Measurements from ENCODE around the gene ACYP1. TPM values are rescaled to one million over a fixed set of nuclear protein-coding genes. Genes with fewer than 3 reads are reported as not detected.

Gene ACYP1
- total RNA-seq, 1 donor from 2014 or later: 4.2 TPM

DNA sequence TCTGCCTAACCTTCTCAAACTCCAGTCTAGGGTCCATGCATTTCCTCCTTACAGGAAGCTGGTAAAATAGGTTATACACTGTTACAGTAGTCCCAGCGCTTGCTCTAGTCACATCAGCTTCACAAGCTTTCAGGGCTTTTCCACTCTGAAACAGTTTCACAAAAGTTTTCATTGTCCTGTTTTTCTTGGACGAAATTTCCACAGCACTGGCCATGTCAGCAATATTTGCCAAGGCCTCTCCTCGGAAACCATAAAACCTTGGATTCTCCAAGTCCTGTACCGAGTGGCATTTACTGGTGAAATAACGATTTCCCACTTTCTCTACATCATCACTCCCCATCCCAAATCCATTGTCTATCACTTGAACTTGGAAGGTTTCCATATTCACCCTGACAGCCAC is 14.7 kb downstream of the ACYP1 start:
- Mint-ChIP-seq H3K27ac (ENCODE audit: unreplicated experiment) (no peak overlapping the region), H3K27me3 (ENCODE audit: low read depth) (no peaks in the 10 kb centered on the region), H3K36me3 (ENCODE audit: low read depth) (no peaks in the 10 kb centered on the region), H3K4me3 (ENCODE audit: unreplicated experiment) (no peak overlapping the region), H3K9me3 (ENCODE audit: low read depth) (no peaks in the 10 kb centered on the region), H3K4me1 (ENCODE audit: low read depth) (peaks cover 31% of the 10 kb centered on the region)
- TF ChIP-seq, protein P1, sequence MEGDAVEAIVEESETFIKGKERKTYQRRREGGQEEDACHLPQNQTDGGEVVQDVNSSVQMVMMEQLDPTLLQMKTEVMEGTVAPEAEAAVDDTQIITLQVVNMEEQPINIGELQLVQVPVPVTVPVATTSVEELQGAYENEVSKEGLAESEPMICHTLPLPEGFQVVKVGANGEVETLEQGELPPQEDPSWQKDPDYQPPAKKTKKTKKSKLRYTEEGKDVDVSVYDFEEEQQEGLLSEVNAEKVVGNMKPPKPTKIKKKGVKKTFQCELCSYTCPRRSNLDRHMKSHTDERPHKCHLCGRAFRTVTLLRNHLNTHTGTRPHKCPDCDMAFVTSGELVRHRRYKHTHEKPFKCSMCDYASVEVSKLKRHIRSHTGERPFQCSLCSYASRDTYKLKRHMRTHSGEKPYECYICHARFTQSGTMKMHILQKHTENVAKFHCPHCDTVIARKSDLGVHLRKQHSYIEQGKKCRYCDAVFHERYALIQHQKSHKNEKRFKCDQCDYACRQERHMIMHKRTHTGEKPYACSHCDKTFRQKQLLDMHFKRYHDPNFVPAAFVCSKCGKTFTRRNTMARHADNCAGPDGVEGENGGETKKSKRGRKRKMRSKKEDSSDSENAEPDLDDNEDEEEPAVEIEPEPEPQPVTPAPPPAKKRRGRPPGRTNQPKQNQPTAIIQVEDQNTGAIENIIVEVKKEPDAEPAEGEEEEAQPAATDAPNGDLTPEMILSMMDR (IDR thresholded peaks at IDR 0.05): no peak
- no peak for DNase-seq (ENCODE audit: low spot score)

DNA sequence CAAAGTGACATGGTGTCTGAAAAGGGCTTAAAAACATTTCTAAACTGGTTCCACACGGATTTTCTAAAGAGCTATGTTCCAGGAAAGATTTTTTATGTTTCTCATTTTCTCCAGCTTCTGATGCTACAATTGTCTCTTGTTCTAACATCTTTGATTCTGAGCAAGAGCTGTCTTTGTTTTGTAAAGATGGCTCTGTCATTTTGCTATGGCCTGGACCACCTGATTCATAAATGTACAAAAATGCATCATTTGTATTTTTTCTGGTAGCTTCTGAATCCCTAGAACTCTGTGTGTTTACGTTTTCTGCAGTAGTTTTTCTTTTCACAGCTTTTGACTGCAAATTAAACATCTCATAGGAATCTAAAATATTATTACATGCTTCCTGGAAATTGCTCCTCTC is 15.7 kb downstream of the ACYP1 start:
- H3K4me3 Mint-ChIP-seq (ENCODE audit: unreplicated experiment): no peak overlapping the region
- peaks cover 33% of the 10 kb centered on the region for H3K4me1 Mint-ChIP-seq (ENCODE audit: low read depth)
- H3K9me3 Mint-ChIP-seq (ENCODE audit: low read depth): no peaks in the 10 kb centered on the region
- no peaks in the 10 kb centered on the region for H3K27me3 Mint-ChIP-seq (ENCODE audit: low read depth)
- no peaks in the 10 kb centered on the region for H3K36me3 Mint-ChIP-seq (ENCODE audit: low read depth)
- H3K27ac Mint-ChIP-seq (ENCODE audit: unreplicated experiment): no peak overlapping the region
- DNase-seq (ENCODE audit: low spot score): no peak
- TF ChIP-seq, protein P1 (IDR thresholded peaks at IDR 0.05): no peak

DNA sequence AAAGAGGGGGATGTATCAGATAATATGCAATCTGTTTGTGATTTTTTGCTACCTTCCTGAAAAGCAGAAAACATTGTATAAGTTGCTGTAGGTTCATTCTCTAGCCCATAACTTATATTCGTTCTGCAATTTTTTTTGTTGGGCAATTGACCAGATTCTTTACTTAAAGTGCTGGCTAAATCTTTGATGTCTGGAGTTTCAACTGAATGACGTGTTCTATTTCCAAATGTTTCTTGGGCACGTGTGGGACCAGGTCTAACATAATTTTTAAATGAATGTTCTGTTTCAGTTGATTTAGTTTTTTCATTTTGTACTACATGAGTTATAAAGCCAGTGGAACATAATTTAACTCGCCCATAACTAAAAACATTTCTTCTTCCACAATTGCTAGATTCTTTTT is 16.3 kb downstream of the ACYP1 start:
- TF ChIP-seq, protein P1 (IDR thresholded peaks at IDR 0.05): no peak
- Mint-ChIP-seq H3K36me3 (ENCODE audit: low read depth) (no peaks in the 10 kb centered on the region), H3K27me3 (ENCODE audit: low read depth) (no peaks in the 10 kb centered on the region), H3K9me3 (ENCODE audit: low read depth) (no peaks in the 10 kb centered on the region), H3K4me3 (ENCODE audit: unreplicated experiment) (no peak overlapping the region), H3K27ac (ENCODE audit: unreplicated experiment) (no peak overlapping the region), H3K4me1 (ENCODE audit: low read depth) (peaks cover 33% of the 10 kb centered on the region)
- no peak for DNase-seq (ENCODE audit: low spot score)

DNA sequence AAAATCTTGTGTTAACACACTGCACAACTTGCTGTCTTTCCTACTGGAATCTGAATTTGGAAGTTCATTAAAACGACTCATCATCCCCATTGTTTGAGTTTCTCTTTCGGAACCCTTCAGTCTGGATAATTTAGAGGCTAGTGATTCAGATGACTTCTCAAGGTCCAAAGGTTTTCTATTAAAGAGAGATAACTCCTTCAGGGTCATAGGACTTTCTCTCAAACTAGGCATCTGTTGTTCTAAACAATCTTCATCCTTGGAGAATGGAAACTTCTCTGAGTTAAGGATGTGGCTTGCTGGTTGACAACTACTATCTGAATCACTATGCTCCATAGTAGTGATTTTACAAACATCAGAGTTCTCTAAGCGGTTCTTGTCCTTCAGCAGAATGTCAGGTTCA is 16.9 kb downstream of the ACYP1 start:
- H3K9me3 Mint-ChIP-seq (ENCODE audit: low read depth): no peaks in the 10 kb centered on the region

DNA sequence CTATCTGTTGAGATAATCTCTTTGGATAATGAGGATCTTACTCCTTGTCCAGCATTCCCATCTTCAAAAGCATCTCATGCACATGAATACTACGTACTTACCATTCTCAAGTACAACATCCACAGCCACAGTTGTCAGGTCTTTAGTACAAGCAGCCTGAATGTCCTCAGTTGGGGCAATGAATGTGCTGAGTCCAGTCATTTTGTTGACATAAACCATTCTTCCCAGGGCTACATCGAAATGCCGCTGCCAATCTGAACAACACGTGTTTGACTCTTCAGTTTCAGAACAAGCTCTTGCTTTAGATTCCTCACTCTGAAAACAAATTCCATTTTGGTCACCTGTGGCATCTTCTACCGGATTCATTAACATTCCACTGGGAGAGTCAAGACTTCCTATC is 17.5 kb downstream of the ACYP1 start:
- Mint-ChIP-seq H3K4me3 (ENCODE audit: unreplicated experiment) (no peak overlapping the region), H3K27ac (ENCODE audit: unreplicated experiment) (no peak overlapping the region), H3K36me3 (ENCODE audit: low read depth) (no peaks in the 10 kb centered on the region), H3K27me3 (ENCODE audit: low read depth) (no peaks in the 10 kb centered on the region), H3K9me3 (ENCODE audit: low read depth) (no peaks in the 10 kb centered on the region), H3K4me1 (ENCODE audit: low read depth) (peaks cover 37% of the 10 kb centered on the region)
- TF ChIP-seq, protein P1 (IDR thresholded peaks at IDR 0.05): no peak
- DNase-seq (ENCODE audit: low spot score): no peak

More for the DNA sequence above, 16.9 kb downstream of the ACYP1 start:
- DNase-seq (ENCODE audit: low spot score): no peak
- Mint-ChIP-seq H3K4me1 (ENCODE audit: low read depth) (peaks cover 39% of the 10 kb centered on the region), H3K36me3 (ENCODE audit: low read depth) (no peaks in the 10 kb centered on the region), H3K27me3 (ENCODE audit: low read depth) (no peaks in the 10 kb centered on the region), H3K27ac (ENCODE audit: unreplicated experiment) (no peak overlapping the region), H3K4me3 (ENCODE audit: unreplicated experiment) (no peak overlapping the region)
- TF ChIP-seq, protein P1 (IDR thresholded peaks at IDR 0.05): no peak

All from chondrocyte (in vitro differentiated cells).